GM13977 (cell line): ENCODE data around the gene MAP3K21.
A peak's percentile ranks its signal among the peaks of the same experiment; 100 is the strongest.

Experiments
- DNase-seq: peaks from one replicate; pipeline ENCODE4 v3.0.0; 2012; ENCODE audit warnings: low spot score
- CTCF ChIP-seq: IDR thresholded peaks from 2 replicates; pipeline ENCODE4 v1.5.1; 2012; ENCODE audit warnings: mild to moderate bottlenecking, control low read depth; ENCODE audit not compliant: insufficient read depth; ENCODE audit errors: extremely low read depth, missing control alignments
- in situ Hi-C: fragments of 300-500 bp; cut with MboI; formaldehyde crosslinking; loops from one replicate; pipeline ENCODE4 v1.12.0; 2022; ENCODE audit warnings: low sequenced_read_pairs, low pct_unique_long_range_greater_than_20kb, mixed read lengths, inconsistent platforms; ENCODE audit not compliant: unreplicated experiment

MAP3K21 gene

GRCh38 chr1:233368106-233368788 is 40.7 kb downstream of the MAP3K21 start:
- no peak for DNase-seq
- in situ Hi-C loops, result no loop called here
- no peak for TF ChIP-seq CTCF

GRCh38 chr1:233368789-233369130 is 41.2 kb downstream of the MAP3K21 start:
- DNase-seq, result no peak
- in situ Hi-C loops, result no loop called here
- TF ChIP-seq CTCF, result no peak

GRCh38 chr1:233372218-233373120 is 44.9 kb downstream of the MAP3K21 start:
- DNase-seq, result no peak
- no peak for TF ChIP-seq CTCF
- in situ Hi-C loops, result no loop called here

- in situ Hi-C loops, result no loop called here
- DNase-seq, result no peak
- no peak for TF ChIP-seq CTCF
Measured at GRCh38 chr1:233373226-233373625, 45.7 kb downstream of the MAP3K21 start.

- in situ Hi-C loops, result loop anchor here (25.0 kb wide), 1 partner anchor 687 kb away; no protein-coding TSS in a partner anchor
- peak; percentile 10 for DNase-seq
- no peak for TF ChIP-seq CTCF
Measured at GRCh38 chr1:233375653-233376052, 48.1 kb downstream of the MAP3K21 start.

GRCh38 chr1:233376382-233377110 is 49.0 kb downstream of the MAP3K21 start:
- TF ChIP-seq CTCF, result no peak
- in situ Hi-C loops, result loop anchor here (25.0 kb wide), 1 partner anchor 686 kb away; no protein-coding TSS in a partner anchor
- no peak for DNase-seq
